Measurements from ENCODE around the gene TBC1D22A.

TBC1D22A gene

GRCh38 chr22:47200273-47201051 lies 438.0 kb downstream of the TBC1D22A start:
- DNase-seq, result no peak

GRCh38 chr22:47201186-47201995 lies 438.9 kb downstream of the TBC1D22A start:
- no peak for DNase-seq

GRCh38 chr22:47201996-47202818 lies 439.8 kb downstream of the TBC1D22A start:
- DNase-seq, result no peak

GRCh38 chr22:47202819-47203553 lies 440.5 kb downstream of the TBC1D22A start:
- no peak for DNase-seq

- DNase-seq, result no peak
Measured at GRCh38 chr22:47203554-47203991, 441.1 kb downstream of the TBC1D22A start.

GRCh38 chr22:47204002-47204979 lies 441.8 kb downstream of the TBC1D22A start:
- DNase-seq, result no peak

GRCh38 chr22:47205081-47205491 lies 442.6 kb downstream of the TBC1D22A start:
- no peak for DNase-seq

GRCh38 chr22:47205554-47205953 lies 443.1 kb downstream of the TBC1D22A start:
- no peak for DNase-seq

GRCh38 chr22:47206164-47206563 lies 443.7 kb downstream of the TBC1D22A start:
- DNase-seq, result no peak

GRCh38 chr22:47206666-47207218 lies 444.3 kb downstream of the TBC1D22A start:
- DNase-seq, result no peak

GRCh38 chr22:47207387-47207786 lies 444.9 kb downstream of the TBC1D22A start:
- DNase-seq, result no peak

GRCh38 chr22:47207846-47208554 lies 445.6 kb downstream of the TBC1D22A start:
- no peak for DNase-seq

- DNase-seq, result no peak
Measured at GRCh38 chr22:47208630-47209029, 446.2 kb downstream of the TBC1D22A start.

GRCh38 chr22:47209040-47209514 lies 446.6 kb downstream of the TBC1D22A start:
- no peak for DNase-seq

GRCh38 chr22:47209547-47210023 lies 447.1 kb downstream of the TBC1D22A start:
- no peak for DNase-seq

GRCh38 chr22:47210112-47210657 lies 447.7 kb downstream of the TBC1D22A start:
- DNase-seq, result no peak

- DNase-seq, result no peak
Measured at GRCh38 chr22:47210686-47211085, 448.2 kb downstream of the TBC1D22A start.

- DNase-seq, result peak; percentile 45
Measured at GRCh38 chr22:47213571-47214230, 451.3 kb downstream of the TBC1D22A start.

- no peak for DNase-seq
Measured at GRCh38 chr22:47215851-47216250, 453.4 kb downstream of the TBC1D22A start.
